ENCODE data around the gene RHOH. TPM values are rescaled to one million over a fixed set of nuclear protein-coding genes. Genes with fewer than 3 reads are reported as not detected.

Gene RHOH
- total and polyA plus RNA-seq, 2 of the 13 experiments (the other 11 are each of a cell fraction or from before 2014, with no cell fraction given), result 0.57 TPM; not detected in 1

GRCh38 chr4:40255393-40256281, 58.8 kb downstream of the RHOH start (continued):
- TF ChIP-seq NFRKB (IDR thresholded peaks at IDR 0.05), result no peak
- peak; percentile 83 for TF ChIP-seq FOSL2 (CRISPR knock-in tag; IDR thresholded peaks at IDR 0.05)

- WGBS (ENCODE audit: low lambda C conversion rate), result 20% methylated on average over 5 of the region's 5 CpGs
- TF ChIP-seq KLF9 (CRISPR knock-in tag; IDR thresholded peaks at IDR 0.05; ENCODE audit: low read depth) (no peak), SP5 (CRISPR knock-in tag; IDR thresholded peaks at IDR 0.05; ENCODE audit: borderline replicate concordance, low read depth) (no peak), GATA4 (IDR thresholded peaks at IDR 0.05; ENCODE audit: borderline replicate concordance, low read depth) (no peak), ZBTB20 (CRISPR knock-in tag; IDR thresholded peaks at IDR 0.05; ENCODE audit: borderline replicate concordance, low read depth) (no peak), ATRX (CRISPR knock-in tag; IDR thresholded peaks at IDR 0.05; ENCODE audit: borderline replicate concordance) (no peak), ZNF660 (CRISPR knock-in tag; IDR thresholded peaks at IDR 0.05; ENCODE audit: borderline replicate concordance, low read depth) (no peak)
- Histone ChIP-seq H3K9ac (ENCODE audit: insufficient read depth, low read depth, low read length) (no peak overlapping the region), H3K9me3 (ENCODE audit: low read length) (peaks cover 14% of the 10 kb centered on the region), H3K79me2 (ENCODE audit: insufficient read depth, low read length) (no peaks in the 10 kb centered on the region), H3K4me1 (ENCODE audit: insufficient read depth, low read length) (peaks cover 36% of the 10 kb centered on the region), H3K4me2 (ENCODE audit: low read depth, low read length) (no peak overlapping the region), H3K27me3 (ENCODE audit: control insufficient read depth in 1 of 2, insufficient read depth in 2 of 2, low read length in 2 of 2) (no peaks in the 10 kb centered on the region; a peak in 1 of 5 replicates), H2AFZ (ENCODE audit: low read length) (no peak overlapping the region), H3K27ac (ENCODE audit: extremely low read length, insufficient read depth, low read length) (no peak overlapping the region), H3K4me3 (replicated peaks in 1 of 3; ENCODE audit: insufficient read depth in 1 of 3, low read depth in 2 of 3, low read length in 3 of 3) (no peak overlapping the region), H4K20me1 (ENCODE audit: insufficient read depth, low read length) (no peaks in the 10 kb centered on the region), H3K36me3 (replicated peaks in 1 of 2; ENCODE audit: control insufficient read depth in 1 of 2, insufficient read depth in 2 of 2, low read length in 2 of 2) (no peaks in the 10 kb centered on the region)
- intact Hi-C loops (cut with micrococcal nuclease; ENCODE audit: unreplicated experiment) (no loop called here), in situ Hi-C loops (cut with HindIII; ENCODE audit: extremely low pct_ligation_motif_present, low pct_unique_long_range_greater_than_20kb) (no loop called here)
- ChIA-PET POLR2A (no interaction called here), CTCF (ENCODE audit: low intra/inter-chr PET ratio, low total read pairs) (no interaction called here)
- ATAC-seq, result no peak
- DNase-seq (ENCODE audit: low spot score), result no peak
- no TSS peak for BruUV-seq (replicated peaks)
- FAIRE-seq, result no peak
These were observed 59.5 kb downstream of the RHOH start for GRCh38 chr4:40256329-40256728.

Measured in HepG2 (cell line).